ENCODE data around the gene DZIP1.

The DZIP1 gene

DNA sequence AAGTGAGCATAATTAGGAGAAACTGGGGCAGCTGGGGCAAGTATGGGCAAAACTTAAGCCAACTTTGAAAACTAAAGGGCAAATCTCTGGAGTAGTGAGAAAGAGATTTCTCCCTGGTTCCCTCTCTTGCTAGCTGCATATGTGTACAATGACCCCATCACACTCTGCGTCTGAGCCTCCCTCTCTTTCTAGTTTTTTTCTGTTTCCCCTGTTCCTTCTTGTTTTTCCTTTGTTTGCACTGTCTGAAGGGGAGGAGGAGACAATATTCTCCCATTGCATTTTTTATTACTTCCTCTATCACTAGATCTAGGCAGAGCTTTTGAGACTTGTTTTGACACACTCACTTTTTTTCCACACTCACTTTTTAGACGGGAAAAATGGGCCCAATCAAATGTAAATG lies 103.2 kb downstream of the DZIP1 start:
- TF ChIP-seq, protein P1, sequence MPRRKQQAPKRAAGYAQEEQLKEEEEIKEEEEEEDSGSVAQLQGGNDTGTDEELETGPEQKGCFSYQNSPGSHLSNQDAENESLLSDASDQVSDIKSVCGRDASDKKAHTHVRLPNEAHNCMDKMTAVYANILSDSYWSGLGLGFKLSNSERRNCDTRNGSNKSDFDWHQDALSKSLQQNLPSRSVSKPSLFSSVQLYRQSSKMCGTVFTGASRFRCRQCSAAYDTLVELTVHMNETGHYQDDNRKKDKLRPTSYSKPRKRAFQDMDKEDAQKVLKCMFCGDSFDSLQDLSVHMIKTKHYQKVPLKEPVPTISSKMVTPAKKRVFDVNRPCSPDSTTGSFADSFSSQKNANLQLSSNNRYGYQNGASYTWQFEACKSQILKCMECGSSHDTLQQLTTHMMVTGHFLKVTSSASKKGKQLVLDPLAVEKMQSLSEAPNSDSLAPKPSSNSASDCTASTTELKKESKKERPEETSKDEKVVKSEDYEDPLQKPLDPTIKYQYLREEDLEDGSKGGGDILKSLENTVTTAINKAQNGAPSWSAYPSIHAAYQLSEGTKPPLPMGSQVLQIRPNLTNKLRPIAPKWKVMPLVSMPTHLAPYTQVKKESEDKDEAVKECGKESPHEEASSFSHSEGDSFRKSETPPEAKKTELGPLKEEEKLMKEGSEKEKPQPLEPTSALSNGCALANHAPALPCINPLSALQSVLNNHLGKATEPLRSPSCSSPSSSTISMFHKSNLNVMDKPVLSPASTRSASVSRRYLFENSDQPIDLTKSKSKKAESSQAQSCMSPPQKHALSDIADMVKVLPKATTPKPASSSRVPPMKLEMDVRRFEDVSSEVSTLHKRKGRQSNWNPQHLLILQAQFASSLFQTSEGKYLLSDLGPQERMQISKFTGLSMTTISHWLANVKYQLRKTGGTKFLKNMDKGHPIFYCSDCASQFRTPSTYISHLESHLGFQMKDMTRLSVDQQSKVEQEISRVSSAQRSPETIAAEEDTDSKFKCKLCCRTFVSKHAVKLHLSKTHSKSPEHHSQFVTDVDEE (CRISPR knock-in tag; IDR thresholded peaks at IDR 0.05): no peak
- no peak for TF ChIP-seq ZFP3 (CRISPR knock-in tag; IDR thresholded peaks at IDR 0.05)
- TF ChIP-seq ZC3H10 (CRISPR knock-in tag; IDR thresholded peaks at IDR 0.05): no peak
- no peak for TF ChIP-seq PPARA (CRISPR knock-in tag; IDR thresholded peaks at IDR 0.05; ENCODE audit: borderline replicate concordance)
- no peak for TF ChIP-seq OSR1 (CRISPR knock-in tag; IDR thresholded peaks at IDR 0.05)
- no peak for TF ChIP-seq ISL1 (CRISPR knock-in tag; IDR thresholded peaks at IDR 0.05)
- TF ChIP-seq ZNF565 (CRISPR knock-in tag; conservative IDR thresholded peaks at IDR 0.05; ENCODE audit: low read depth): no peak
- TF ChIP-seq ZNF70 (CRISPR knock-in tag; IDR thresholded peaks at IDR 0.05): no peak
- no peak for TF ChIP-seq ZFP30 (CRISPR knock-in tag; IDR thresholded peaks at IDR 0.05)
- TF ChIP-seq RARB (CRISPR knock-in tag; IDR thresholded peaks at IDR 0.05): no peak
- TF ChIP-seq PATZ1 (CRISPR knock-in tag; IDR thresholded peaks at IDR 0.05; ENCODE audit: borderline replicate concordance): no peak
- TF ChIP-seq, protein P2, sequence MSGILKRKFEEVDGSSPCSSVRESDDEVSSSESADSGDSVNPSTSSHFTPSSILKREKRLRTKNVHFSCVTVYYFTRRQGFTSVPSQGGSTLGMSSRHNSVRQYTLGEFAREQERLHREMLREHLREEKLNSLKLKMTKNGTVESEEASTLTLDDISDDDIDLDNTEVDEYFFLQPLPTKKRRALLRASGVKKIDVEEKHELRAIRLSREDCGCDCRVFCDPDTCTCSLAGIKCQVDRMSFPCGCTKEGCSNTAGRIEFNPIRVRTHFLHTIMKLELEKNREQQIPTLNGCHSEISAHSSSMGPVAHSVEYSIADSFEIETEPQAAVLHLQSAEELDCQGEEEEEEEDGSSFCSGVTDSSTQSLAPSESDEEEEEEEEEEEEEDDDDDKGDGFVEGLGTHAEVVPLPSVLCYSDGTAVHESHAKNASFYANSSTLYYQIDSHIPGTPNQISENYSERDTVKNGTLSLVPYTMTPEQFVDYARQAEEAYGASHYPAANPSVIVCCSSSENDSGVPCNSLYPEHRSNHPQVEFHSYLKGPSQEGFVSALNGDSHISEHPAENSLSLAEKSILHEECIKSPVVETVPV (CRISPR knock-in tag; IDR thresholded peaks at IDR 0.05): no peak
- no peak for TF ChIP-seq TOX (CRISPR knock-in tag; IDR thresholded peaks at IDR 0.05; ENCODE audit: borderline replicate concordance)
- no peak for TF ChIP-seq TCF4 (CRISPR knock-in tag; IDR thresholded peaks at IDR 0.05; ENCODE audit: borderline replicate concordance)
- TF ChIP-seq GLIS3 (CRISPR knock-in tag; IDR thresholded peaks at IDR 0.05): no peak
- ATAC-seq: no peak

GRCh38 chr13:95540888-95541287 lies 103.6 kb downstream of the DZIP1 start:
- ATAC-seq: no peak
- TF ChIP-seq PPARA (CRISPR knock-in tag; IDR thresholded peaks at IDR 0.05; ENCODE audit: borderline replicate concordance) (no peak), RARB (CRISPR knock-in tag; IDR thresholded peaks at IDR 0.05) (no peak), TCF4 (CRISPR knock-in tag; IDR thresholded peaks at IDR 0.05; ENCODE audit: borderline replicate concordance) (no peak), CREB5 (CRISPR knock-in tag; IDR thresholded peaks at IDR 0.05; ENCODE audit: low read depth) (no peak), CSDC2 (CRISPR knock-in tag; IDR thresholded peaks at IDR 0.05) (no peak), ZNF565 (CRISPR knock-in tag; conservative IDR thresholded peaks at IDR 0.05; ENCODE audit: low read depth) (no peak), ZFP3 (CRISPR knock-in tag; IDR thresholded peaks at IDR 0.05) (no peak), SNAI2 (CRISPR knock-in tag; IDR thresholded peaks at IDR 0.05) (no peak), PATZ1 (CRISPR knock-in tag; IDR thresholded peaks at IDR 0.05; ENCODE audit: borderline replicate concordance) (no peak), ZNF8 (CRISPR knock-in tag; IDR thresholded peaks at IDR 0.05) (no peak), ARNTL (CRISPR knock-in tag; IDR thresholded peaks at IDR 0.05; ENCODE audit: borderline replicate concordance, low read depth) (no peak), ESRRG (CRISPR knock-in tag; IDR thresholded peaks at IDR 0.05) (no peak), OSR1 (CRISPR knock-in tag; IDR thresholded peaks at IDR 0.05) (no peak), TOX (CRISPR knock-in tag; IDR thresholded peaks at IDR 0.05; ENCODE audit: borderline replicate concordance) (no peak), ZC3H10 (CRISPR knock-in tag; IDR thresholded peaks at IDR 0.05) (no peak), BACH2 (CRISPR knock-in tag; IDR thresholded peaks at IDR 0.05; ENCODE audit: borderline replicate concordance) (no peak), ISL1 (CRISPR knock-in tag; IDR thresholded peaks at IDR 0.05) (no peak)
- TF ChIP-seq, protein P1 (CRISPR knock-in tag; IDR thresholded peaks at IDR 0.05): no peak
- TF ChIP-seq, protein P3, sequence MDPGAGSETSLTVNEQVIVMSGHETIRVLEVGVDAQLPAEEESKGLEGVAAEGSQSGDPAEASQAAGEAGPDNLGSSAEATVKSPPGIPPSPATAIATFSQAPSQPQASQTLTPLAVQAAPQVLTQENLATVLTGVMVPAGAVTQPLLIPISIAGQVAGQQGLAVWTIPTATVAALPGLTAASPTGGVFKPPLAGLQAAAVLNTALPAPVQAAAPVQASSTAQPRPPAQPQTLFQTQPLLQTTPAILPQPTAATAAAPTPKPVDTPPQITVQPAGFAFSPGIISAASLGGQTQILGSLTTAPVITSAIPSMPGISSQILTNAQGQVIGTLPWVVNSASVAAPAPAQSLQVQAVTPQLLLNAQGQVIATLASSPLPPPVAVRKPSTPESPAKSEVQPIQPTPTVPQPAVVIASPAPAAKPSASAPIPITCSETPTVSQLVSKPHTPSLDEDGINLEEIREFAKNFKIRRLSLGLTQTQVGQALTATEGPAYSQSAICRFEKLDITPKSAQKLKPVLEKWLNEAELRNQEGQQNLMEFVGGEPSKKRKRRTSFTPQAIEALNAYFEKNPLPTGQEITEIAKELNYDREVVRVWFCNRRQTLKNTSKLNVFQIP (CRISPR knock-in tag; IDR thresholded peaks at IDR 0.05; ENCODE audit: borderline replicate concordance, low read depth): no peak
